ENCODE results near the gene PM20D2.
"Not testable (repeated sequence)": the region's sequence is repeated elsewhere in the genome, so short reads cannot be mapped to it uniquely, and the experiment has no call there.

PM20D2 gene, protein sequence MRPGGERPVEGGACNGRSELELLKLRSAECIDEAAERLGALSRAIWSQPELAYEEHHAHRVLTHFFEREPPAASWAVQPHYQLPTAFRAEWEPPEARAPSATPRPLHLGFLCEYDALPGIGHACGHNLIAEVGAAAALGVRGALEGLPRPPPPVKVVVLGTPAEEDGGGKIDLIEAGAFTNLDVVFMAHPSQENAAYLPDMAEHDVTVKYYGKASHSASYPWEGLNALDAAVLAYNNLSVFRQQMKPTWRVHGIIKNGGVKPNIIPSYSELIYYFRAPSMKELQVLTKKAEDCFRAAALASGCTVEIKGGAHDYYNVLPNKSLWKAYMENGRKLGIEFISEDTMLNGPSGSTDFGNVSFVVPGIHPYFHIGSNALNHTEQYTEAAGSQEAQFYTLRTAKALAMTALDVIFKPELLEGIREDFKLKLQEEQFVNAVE

DNA sequence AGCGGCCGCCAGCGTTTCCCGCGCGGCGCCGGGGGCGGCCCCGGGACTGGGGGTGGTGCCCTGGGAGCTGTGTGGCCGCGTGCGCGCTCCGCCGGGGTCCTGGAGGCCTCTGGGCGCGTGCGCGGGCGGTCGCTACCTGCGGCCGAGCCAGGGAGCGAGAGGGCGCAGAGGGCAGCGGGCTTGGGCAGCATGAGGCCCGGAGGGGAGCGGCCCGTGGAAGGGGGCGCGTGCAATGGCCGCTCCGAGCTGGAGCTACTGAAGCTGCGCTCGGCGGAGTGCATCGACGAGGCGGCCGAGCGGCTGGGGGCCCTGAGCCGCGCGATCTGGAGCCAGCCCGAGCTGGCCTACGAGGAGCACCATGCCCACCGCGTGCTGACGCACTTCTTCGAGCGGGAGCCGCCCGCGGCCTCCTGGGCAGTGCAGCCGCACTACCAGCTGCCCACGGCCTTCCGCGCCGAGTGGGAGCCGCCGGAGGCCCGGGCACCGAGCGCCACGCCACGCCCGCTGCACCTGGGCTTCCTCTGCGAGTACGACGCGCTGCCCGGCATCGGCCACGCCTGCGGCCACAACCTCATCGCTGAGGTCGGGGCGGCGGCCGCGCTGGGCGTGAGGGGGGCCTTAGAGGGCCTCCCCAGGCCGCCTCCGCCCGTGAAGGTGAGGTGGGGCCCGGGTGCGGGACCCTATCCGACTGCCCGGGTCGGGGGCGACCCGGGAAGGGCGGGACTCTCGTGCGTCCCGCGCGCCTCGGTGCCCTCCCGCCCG, at the start of gene PM20D2:
Gene PM20D2 (plus strand): TSS at position 100 of the 762 bp plus-strand sequence. CDS start 90 bp downstream, at position 190.
- peak; percentile 53 for DNase-seq (ENCODE audit: low spot score)

DNA sequence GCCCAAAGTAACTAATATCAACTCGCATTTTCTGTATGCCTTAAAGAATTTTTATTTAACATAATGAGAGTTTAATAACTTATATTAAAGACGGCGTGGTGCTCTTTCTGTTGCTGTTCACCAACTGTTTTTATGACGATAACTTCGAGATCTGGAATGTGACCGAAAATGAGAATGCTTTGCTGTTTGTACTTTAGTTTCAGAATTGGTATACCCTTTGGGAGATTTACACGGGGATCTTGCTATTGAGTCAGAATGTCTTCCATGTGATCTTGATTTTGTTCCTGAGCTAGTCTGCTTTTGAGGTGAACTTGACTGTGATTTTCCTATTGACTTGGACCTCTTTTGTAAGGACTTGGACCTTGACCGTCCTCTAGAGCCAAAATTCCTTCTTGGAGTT, 47.4 kb upstream of the PM20D2 start:
- no peak for DNase-seq (ENCODE audit: low spot score)

DNA sequence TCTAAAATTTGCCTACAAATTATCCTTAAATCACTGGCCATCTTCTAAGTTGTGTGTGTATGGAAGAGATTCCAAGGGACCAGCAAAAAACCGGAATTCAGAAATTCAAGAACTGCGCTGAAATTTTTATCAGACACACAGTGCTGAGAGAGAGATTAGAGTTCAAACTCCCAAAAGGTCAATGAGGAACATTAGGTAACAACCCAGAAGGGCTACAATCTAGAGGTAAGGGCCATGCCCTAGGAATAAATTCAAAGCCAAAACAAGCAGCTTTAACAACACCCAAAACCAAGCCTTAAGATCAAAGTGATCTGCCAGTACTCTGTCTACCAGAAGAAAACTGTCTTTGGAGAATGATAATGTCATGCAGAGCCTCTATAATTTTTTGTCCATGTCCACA, 45.7 kb upstream of the PM20D2 start:
- DNase-seq (ENCODE audit: low spot score) = no peak

DNA sequence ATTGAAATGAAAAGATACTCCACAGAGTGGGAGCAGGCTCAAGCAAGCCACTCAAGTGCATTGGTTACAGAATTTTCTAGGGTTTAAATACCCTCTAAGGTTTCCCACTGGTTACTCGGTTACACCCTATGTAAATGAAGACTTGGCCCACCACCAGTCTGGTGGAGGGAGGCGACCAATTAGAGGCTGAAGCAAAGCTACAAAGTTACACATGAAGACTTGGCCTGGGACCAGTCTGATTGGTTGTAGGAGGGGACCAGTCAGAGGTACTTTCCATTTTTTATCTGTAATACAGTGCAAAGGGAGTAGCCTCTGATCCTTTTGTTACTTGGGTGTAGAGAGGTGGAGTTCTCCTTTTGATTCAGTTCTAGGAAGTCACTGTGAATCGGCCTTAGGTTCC, 35.6 kb upstream of the PM20D2 start:
- DNase-seq (ENCODE audit: low spot score) = no peak

DNA sequence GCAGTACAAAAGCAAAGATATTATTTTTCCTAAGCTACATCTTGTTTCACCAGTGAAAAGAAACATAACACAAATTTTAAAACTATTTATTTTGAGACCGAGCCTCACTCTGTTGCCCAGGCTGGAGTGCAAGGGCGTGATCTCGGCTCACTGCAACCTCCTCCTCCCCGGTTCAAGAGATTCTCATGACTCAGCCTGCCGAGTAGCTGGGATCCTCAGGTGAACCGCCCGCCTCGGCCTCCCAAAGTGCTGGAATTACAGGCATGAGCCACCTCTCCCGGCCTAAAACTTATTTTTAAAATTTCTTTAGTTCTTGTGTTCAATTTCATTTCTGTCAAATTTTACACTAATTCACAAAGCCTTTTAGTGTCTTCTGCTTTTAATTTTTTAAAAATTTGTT, 33.9 kb upstream of the PM20D2 start:
- DNase-seq (ENCODE audit: low spot score) = no peak

DNA sequence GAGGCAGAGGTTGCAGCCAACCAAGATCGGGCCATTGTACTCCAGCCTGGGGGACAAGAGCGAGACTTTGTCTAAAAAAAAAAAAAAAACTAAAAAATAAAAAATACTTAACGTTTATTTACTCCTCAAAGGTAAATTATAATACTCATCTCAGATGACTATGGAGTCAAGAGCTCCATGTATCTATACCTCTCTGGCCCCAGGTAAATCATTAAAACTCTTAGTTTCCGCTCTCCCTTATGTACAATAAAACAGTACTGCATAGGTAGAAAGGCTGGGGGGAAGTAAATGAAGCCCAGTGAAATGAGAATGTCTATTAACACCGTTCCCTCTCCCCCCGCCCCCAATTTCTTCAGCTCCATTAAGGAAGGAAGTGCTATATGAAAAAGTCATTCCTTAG, 29.2 kb upstream of the PM20D2 start:
- no peak for DNase-seq (ENCODE audit: low spot score)

DNA sequence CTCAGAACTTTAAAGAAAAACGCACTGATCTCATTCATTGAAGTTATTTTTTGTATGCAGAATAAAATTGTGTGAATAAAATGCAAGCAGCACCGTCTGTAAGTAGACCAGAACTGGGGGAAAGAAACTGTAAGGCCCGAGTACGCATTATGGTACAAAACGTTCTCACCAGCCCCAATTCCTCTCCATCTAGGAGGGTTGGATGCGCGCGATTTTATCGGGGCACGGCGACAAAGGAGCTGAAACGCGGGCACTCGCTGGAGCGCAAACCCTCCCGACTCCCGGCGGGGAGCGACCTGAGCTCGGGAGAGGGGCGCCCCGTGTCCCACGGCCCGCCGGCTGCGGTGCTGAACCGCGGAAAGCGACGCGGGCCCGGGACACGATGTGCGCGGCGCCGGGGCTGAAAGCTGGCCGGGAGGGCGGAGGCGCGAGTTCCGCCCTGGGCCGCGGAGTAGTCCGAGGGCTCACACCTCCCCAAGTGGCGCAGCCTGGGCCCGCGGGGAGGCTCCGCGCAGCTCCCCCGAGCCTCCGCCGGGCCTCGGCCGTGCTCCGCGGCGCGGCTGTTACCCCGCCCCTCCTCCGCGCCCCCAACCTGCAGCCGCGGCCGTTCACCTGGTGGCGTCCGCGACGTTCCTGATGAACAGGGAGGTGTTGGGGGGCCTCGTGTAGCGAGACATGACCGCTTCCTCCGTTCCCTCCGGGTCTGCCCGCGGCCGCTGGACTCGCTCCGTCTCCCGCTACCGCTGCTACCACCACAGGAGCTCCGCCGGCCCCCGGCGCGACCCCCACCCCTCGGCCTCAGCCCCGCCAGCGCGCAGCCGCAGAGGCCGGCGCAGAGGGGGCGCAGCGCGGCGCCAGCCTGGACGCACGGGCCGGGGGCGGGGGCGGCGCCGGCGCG, 28.4 kb upstream of the PM20D2 start, which contains the start of gene SRSF12:
Gene SRSF12 (minus strand): TSS at position 861 of the 898 bp plus-strand sequence. CDS start 184 bp downstream, at position 677.
- peak; percentile 26 for DNase-seq (ENCODE audit: low spot score)

DNA sequence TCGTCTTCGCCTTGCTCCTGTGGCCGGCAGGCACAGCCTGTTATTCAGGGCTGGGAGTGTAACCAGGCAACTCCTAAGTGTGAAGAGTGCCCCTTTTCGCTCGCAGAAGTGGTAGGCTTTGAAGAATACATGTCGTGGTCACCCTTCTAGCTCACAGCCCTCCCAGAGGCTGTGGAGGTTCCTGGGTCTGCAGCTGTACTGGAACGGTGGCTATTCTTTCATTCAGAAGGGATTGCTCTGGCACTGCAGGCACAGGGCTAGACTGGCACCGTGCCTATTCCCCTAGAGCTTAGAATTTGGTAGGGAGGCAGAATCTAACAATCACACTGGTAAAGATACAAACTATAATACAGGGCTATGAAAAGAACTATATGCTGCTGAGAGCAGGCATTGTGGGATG, 26.9 kb upstream of the PM20D2 start:
- no peak for DNase-seq (ENCODE audit: low spot score)

DNA sequence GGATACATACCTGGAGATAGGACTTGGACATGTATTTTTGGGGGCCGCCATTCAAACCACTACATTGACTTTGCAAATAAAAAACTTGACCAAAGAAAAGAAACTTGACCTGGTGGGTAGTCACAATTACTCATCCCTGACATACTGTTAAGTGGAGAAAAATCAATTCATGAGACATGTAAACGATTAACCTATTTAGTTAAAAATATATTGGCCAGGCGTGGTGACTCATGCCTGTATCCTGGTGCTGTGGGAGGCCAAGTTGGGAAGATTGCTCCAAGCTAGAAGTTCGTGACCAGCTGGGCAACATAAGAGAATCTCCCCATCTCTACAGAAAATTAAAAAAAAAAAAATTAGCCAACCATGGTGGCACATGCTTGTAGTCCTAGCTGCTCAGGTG, 25.5 kb upstream of the PM20D2 start:
- no peak for DNase-seq (ENCODE audit: low spot score)

DNA sequence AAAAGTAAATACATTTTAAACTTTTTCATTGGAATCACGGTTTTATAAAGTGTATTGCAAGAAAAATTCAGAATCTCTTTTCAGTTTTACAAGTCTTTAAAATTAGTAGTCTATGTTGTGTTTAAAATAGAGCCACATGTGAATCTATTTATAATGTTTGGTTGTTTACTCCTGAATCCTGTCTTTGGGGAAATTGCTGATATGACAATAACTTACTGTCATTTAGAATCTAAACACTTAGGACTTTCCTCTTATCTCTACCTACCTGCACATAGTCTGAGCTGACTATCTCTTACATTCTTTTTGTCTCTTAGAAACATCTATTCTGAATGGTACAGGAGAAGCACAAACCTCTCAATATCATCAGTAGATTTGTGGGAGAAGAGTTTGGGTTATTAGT, 23.9 kb upstream of the PM20D2 start:
- DNase-seq (ENCODE audit: low spot score) = no peak

DNA sequence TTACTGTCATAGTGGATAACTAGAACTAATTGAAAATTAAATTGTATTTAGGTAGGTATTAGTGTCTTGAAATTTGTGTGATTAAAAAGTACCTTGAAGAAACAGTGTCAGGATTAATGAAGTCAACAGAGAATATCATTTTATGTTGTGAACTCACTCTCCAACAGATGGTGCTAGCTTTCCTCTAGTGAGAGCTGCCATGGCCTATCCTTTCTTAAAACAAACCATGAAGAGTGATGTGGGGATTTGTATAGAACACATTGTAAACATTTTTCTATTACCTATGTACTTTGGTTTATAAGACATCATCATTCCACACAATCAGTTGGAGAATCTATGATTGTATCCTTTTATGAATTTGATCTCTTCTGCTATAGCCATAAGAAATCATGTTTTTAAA, 23.2 kb upstream of the PM20D2 start:
- peak; percentile 35 for DNase-seq (ENCODE audit: low spot score)

DNA sequence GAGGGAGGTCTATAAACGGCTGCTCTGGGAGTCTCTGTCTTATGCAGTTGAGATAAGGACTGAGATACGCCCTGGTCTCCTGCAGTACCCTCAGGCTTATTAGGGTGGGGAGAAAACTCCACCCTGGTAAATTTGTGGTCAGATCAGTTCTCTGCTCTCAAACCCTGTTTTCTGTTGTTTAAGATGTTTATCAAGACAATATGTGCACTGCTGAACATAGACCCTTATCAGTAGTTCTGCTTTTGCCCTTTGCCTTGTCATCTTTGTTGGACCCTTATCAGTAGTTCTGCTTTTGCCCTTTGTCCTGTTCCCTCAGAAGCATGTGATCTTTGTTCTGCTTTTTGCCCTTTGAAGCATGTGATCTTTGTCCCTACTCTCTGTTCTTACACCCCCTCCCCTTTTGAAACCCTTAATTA, 17.6 kb upstream of the PM20D2 start:
- not testable (repeated sequence) for DNase-seq (ENCODE audit: low spot score)

DNA sequence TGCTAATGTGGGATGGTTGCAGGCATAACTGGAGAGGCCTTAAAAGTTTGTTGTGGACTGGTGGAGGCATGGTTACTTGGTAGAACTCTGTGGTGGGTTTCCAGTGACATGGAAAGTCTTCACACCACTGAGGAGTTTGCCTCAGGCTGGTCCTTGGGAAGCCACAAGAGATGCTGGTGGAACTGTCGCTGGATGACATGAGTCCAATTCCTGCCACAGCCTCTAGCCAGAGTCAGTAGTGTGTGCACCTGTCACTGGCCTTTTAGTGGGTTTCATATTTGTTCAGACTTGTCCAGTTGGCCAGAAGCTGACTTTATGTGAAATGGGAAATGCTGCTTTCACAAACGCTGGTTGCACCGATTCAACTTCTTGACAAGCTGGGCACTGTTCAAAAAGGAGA, 14.3 kb upstream of the PM20D2 start:
- no peak for DNase-seq (ENCODE audit: low spot score)

DNA sequence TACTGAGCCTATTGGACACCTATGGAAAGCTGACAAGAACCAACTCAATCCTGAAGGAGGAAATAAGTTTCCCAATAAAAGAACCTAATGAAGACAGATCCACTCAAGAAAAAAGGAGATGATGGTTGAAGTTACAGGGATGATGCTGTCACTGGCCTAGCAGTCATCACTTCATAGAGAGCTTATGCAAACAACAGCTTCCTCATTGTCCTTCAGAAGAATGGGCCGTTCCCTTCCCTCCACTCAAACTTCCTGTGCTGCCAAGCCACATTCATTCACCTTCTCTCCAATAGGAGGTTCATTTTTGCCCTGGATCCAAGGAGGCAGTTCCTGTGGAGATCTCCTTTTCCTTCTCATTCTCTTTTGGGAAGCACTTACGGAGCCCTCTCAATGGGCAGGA, 13.8 kb upstream of the PM20D2 start:
- no peak for DNase-seq (ENCODE audit: low spot score)

DNA sequence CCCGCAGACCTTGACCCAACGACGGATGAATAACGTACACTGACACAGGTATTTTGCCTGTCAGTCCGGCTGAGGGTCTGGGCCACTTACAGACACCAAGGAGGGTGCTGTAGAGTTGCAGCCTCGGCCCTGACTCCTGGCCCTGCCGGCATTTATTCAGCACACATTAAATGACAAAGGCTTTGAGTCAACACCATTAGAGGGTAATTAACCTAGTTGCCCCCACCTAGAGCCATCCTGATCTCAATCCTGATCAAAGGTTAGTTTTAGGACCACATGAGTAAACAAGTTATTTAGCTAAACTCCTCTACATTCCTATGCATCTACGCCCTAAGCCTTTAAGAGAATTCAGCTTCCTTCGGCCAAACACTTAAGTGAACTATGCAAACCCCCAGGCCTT, 11.9 kb upstream of the PM20D2 start:
- DNase-seq (ENCODE audit: low spot score) = no peak

DNA sequence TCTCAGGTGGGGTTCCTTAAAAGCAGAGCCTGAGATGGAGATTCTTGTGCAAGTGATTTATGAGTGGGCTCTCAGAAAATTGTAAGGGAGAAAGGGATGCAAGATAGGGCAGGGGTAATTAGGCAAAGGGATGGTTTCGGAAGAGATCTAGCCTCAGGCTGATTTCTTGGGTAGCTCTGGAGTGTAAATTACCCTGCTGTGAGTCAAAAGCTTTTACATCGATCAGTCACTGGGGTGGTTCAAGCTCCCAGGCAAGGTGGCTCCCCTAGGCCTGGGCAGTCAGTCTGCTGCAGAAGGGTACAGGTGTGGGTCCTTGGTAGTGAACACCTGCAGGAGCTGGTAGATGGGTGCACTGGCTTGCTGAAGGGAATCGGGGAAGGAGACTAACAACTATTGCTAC, 11.1 kb upstream of the PM20D2 start:
- no peak for DNase-seq (ENCODE audit: low spot score)

DNA sequence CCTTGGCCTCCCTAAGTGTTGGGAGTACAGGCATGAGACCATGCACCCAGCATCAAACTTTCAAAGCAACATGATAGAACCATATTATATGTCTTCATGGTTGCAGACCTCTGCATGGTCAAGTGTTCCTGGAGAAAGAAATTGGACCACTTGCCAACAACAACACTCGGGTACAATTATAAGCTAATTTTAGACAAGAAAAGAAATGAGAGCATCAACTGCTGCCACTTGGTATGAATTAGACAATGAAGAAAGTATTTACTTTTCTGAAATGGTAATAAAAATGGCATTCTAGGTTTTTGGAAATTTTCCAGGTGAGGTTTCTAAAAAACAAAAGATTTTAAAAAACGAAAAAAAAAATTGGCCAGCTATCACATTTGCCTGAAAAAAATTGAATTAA, 7.7 kb upstream of the PM20D2 start:
- DNase-seq (ENCODE audit: low spot score) = no peak

DNA sequence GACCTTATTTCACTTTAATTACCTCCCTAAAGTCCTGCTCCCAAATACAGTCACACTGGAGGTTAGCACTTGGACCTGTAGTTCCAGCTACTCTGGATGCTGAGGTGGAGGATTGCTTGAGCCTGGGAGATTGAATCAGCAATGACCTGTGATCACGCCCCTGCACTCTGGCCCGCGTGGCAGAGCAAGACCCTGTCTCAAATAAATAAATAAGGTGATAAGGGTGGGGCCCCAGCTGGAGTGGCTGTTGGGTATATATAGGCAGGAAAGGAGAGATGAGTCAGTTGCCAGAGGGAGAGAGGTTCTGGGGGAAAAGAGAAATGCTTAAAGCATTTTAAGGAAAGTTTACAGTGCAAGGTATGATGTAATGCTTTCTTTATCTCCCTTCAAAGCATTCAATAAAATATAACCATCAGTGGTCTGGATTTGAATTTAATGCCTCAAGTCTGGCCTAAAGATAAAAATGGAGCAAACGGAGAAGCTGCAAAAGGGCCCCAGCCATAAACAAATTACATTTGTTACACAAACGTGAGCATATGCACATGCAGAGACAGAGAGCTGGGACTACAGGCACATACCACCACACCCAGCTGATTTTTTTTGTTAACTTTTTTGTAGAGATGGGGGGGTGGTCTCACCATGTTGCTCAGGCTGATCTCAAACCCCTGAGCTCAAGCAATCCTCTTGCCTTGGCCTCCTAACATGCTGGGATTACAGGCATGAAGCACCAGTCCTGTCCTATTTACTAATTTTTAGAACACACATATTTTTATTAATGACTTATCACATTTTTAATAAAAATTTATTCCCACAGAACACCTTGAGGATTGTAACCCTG, 6.1 kb upstream of the PM20D2 start:
- DNase-seq (ENCODE audit: low spot score) = no peak

DNA sequence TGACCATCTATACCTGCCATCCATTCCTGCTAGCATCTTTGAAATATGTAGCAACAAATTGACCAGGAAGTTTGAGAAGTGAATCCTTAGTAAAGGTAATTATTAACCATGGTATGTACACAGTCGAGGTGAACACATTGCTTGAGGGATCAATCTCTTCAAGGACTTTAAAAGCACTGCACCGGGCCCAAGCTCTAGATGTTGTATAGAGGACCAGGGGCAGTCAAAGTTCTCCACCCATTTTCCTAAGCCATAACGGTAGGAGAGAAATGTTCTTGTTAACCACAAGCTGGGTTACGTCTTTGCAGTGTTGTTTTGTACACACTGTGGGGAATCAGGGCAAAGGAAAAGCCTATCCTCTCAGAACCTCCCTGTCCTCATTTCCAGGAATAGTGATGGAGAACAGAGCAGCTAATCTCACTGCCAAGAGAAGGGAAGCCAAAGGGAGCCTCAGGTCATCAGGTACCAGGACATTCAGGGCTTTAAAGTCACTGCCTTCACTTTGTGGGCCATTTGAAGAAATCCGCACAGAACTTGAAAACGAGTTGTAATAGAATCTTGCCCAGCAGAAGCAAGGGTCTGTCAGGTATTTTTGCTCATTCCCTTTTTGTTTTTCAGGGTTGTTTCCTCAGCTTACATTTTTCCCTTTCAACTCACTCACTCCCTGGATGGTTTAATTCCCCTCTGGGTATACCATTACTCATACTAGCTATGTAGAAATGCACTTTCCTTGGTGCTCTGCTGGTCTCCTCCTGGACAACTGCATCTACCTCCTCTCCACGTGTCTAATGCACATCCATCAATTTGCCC, 5.3 kb upstream of the PM20D2 start:
- no peak for DNase-seq (ENCODE audit: low spot score)

DNA sequence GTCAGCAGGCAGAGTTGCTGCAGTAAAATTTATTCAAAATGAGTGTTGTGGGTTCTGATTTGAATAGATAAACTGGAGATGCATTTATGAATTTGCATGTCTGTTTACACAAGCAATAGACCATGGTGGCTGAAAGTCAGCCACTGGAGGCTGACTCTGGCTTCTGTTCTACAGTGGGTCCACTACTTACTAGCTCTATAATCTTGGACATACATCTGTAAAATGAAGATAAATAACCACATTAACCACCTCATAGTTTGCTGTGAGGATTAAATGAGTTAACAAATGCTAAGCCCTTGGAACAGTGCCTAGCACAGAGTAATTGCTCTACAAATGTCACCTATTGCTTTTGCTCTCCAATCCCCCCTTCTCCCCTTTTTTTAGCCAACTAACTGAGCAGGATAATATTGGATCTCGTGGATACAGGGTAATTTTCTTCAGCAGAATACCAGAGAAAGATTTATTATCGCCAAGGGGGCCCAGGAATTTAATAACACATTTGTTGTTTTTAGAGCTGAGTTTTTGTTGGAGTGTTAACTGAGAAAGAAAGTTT, 1.4 kb upstream of the PM20D2 start:
- no peak for DNase-seq (ENCODE audit: low spot score)

Data from CD4-positive, alpha-beta T cell treated with Interleukin-2 at 100 ng/mL for 4 hours (primary cell).